Stomach (tissue), 9 donors: ENCODE data around the gene DENND1C. TPM values are rescaled to one million over a fixed set of nuclear protein-coding genes. Genes with fewer than 3 reads are reported as not detected.

ENCODE experiments used
- DNase-seq, 2 donors: peaks; one replicate each; pipeline versions ENCODE4 v3.0.0 to v3.0.0-alpha.2; 2013 to 2019
- H3K27ac ChIP-seq, 5 donors: fragments of 200-600 bp in 4 of 5; sonication (generic) in 4 of 5; one replicate each; pipeline ENCODE4 v1.5.1; 2013 to 2019; ENCODE audit warnings: mild to moderate bottlenecking in 1 of 5, moderate library complexity in 1 of 5
- H3K27me3 ChIP-seq, 3 donors: fragments of 200-600 bp; sonication (generic); one replicate each; pipeline ENCODE4 v1.5.1; 2017 to 2019; ENCODE audit warnings: mixed run types in 1 of 3
- H3K36me3 ChIP-seq, 4 donors: fragments of 200-600 bp; sonication (generic); 1 replicate in 3 of 4; 2 replicates in 1 of 4; pipeline ENCODE4 v1.5.1; 2016 to 2019
- H3K4me1 ChIP-seq, 4 donors: fragments of 200-600 bp; sonication (generic); one replicate each; pipeline ENCODE4 v1.5.1; 2016 to 2019
- H3K4me3 ChIP-seq, 4 donors: fragments of 200-600 bp; sonication (generic) in 3 of 4; one replicate each; pipeline ENCODE4 v1.5.1; 2016 to 2019; ENCODE audit warnings: mild to moderate bottlenecking in 1 of 4
- H3K9me3 ChIP-seq, 4 donors: fragments of 200-600 bp; sonication (generic); one replicate each; pipeline ENCODE4 v1.5.1; 2016 to 2019
- EP300 ChIP-seq: sonication (generic); formaldehyde crosslinking; IDR thresholded peaks from one replicate; pipeline ENCODE4 v1.6.1; 2017; ENCODE audit warnings: antibody characterized with exemption
- POLR2A ChIP-seq, 4 donors: fragments of 450-650 bp; IDR thresholded peaks; one replicate each; pipeline ENCODE4 v1.6.1; 2016; ENCODE audit warnings: antibody characterized with exemption in 4 of 4, control low read depth in 2 of 4, mild to moderate bottlenecking in 1 of 4, moderate library complexity in 1 of 4
- POLR2AphosphoS5 ChIP-seq, 3 donors: sonication (generic); formaldehyde crosslinking; IDR thresholded peaks; one replicate each; pipeline ENCODE4 v1.6.1; 2016; ENCODE audit warnings: antibody characterized with exemption in 3 of 3
- WGBS, 5 donors: extraction: QIAGEN DNeasy Blood & Tissue Kit in 3 of 5; methylation state at CpG; one replicate each; pipeline versions ENCODE4 v1.1.5 to v1.1.7; 2013 to 2018; 5-methylcytosine and 5-hydroxymethylcytosine counted together
- intact Hi-C: fragments of 100-400 bp; cut with DNase I; formaldehyde crosslinking; loops from one replicate; pipeline ENCODE4 v1.15.1; 2023; ENCODE audit warnings: low total_unique reads
- polyA plus RNA-seq, 3 donors: library from polyadenylated mRNA; stranded (reverse); fragments of 200-250 nt; gene quantifications; one replicate each; pipeline ENCODE4 v1.2.3, GENCODE V29; 2013
- total RNA-seq, 5 donors: library from RNA; depleted of rRNA; stranded (reverse); fragments of >200 nt; gene quantifications; one replicate each; pipeline versions ENCODE4 v1.1.0 to v1.2.3, GENCODE V29; 2014 to 2016
- TF ChIP-seq, protein P1 (sequence below), 7 experiments: fragments of 450-650 bp in 4 of 7; fragments of 200-600 bp in 3 of 7; sonication (generic) in 3 of 7; IDR thresholded peaks; one replicate each; pipeline ENCODE4 v1.5.1; 2016 to 2019; ENCODE audit warnings: antibody characterized with exemption in 7 of 7, control low read depth in 2 of 7, mild to moderate bottlenecking in 1 of 7
- donor health status: healthy with polysubstance abuse.
- donor health status: Bipolar disorder and iron deficiency.
- donor health status: healthy.

Gene DENND1C
- total and polyA plus RNA-seq, 8 donors, result 0.45 to 15.2 (median 2.7) TPM

DNA sequence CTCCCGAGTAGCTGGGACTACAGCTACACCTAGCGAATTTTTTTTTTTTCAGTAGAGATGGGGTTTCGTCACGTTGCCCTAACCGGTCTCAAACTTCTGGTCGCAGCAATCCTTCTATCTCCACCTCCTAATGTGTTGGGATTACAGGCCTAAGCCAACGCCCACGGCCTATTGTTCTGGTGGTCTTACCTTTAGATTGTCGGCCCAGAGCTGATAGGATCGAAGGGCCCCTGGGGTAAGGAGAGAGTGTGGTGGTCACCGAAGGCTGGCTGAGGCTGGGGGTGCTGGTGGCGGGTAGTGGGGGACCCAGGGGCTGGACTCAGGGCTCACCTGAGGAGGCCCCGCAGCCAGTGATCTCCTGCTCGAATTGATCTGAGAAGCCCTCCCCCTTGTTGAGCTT, 10.5 kb downstream of the DENND1C start:
- Histone ChIP-seq H3K4me3 (no peak overlapping the region), H3K27ac (no peak overlapping the region), H3K36me3 (peaks cover 4 to 59% (median 24%) of the 10 kb centered on the region in 4 donors), H3K27me3 (peaks cover 0 to 19% (median 8%) of the 10 kb centered on the region in 3 donors), H3K9me3 (no peaks in the 10 kb centered on the region), H3K4me1 (peaks cover 8 to 23% (median 10%) of the 10 kb centered on the region in 4 donors)
- DNase-seq, result no peak
- TF ChIP-seq, protein P1, sequence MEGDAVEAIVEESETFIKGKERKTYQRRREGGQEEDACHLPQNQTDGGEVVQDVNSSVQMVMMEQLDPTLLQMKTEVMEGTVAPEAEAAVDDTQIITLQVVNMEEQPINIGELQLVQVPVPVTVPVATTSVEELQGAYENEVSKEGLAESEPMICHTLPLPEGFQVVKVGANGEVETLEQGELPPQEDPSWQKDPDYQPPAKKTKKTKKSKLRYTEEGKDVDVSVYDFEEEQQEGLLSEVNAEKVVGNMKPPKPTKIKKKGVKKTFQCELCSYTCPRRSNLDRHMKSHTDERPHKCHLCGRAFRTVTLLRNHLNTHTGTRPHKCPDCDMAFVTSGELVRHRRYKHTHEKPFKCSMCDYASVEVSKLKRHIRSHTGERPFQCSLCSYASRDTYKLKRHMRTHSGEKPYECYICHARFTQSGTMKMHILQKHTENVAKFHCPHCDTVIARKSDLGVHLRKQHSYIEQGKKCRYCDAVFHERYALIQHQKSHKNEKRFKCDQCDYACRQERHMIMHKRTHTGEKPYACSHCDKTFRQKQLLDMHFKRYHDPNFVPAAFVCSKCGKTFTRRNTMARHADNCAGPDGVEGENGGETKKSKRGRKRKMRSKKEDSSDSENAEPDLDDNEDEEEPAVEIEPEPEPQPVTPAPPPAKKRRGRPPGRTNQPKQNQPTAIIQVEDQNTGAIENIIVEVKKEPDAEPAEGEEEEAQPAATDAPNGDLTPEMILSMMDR (IDR thresholded peaks at IDR 0.05), result no peak
- TF ChIP-seq EP300, result no peak
- no peak for TF ChIP-seq POLR2A (IDR thresholded peaks at IDR 0.05)
- no peak for TF ChIP-seq POLR2AphosphoS5 (IDR thresholded peaks at IDR 0.05)
- WGBS, 5 donors, result 66 to 80% (median 77%) methylated on average over 12 to 14 of the region's 14 CpGs
- intact Hi-C loops, result no loop called here

DNA sequence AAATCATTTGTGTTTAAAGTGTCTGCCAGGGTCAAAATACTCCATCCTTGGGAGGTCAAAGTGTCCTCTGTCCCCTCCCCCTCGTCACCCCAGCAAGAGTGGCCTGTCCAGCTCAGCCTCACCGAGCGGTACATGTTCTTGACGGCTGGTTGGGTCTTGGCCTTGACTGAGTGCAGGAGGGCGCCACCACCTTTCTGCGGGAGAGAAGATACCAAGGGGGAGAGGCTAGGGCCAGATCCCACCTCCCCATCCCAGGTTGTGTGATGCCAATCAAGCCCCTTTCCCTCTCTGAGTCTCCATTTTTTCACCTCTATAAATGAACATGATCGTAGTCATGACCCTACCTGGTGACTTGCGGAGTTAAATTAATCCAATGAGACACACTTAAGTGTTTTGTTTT, 11.4 kb downstream of the DENND1C start:
- 70 to 75% (median 74%) methylated on average over 8 of the region's 8 CpGs for WGBS, 5 donors
- peaks cover 0 to 14% (median 1%) of the 10 kb centered on the region in 3 donors for H3K27me3 ChIP-seq
- no peak overlapping the region for H3K4me3 ChIP-seq
- H3K36me3 ChIP-seq, result peaks cover 4 to 53% (median 24%) of the 10 kb centered on the region in 4 donors
- no peak overlapping the region for H3K27ac ChIP-seq
- no peaks in the 10 kb centered on the region for H3K9me3 ChIP-seq
- intact Hi-C loops, result no loop called here
- TF ChIP-seq, protein P1 (IDR thresholded peaks at IDR 0.05), result no peak
- TF ChIP-seq POLR2AphosphoS5 (IDR thresholded peaks at IDR 0.05) (no peak), POLR2A (IDR thresholded peaks at IDR 0.05) (no peak), EP300 (no peak)
- DNase-seq, result no peak
- peaks cover 4 to 23% (median 7%) of the 10 kb centered on the region in 4 donors for H3K4me1 ChIP-seq

DNA sequence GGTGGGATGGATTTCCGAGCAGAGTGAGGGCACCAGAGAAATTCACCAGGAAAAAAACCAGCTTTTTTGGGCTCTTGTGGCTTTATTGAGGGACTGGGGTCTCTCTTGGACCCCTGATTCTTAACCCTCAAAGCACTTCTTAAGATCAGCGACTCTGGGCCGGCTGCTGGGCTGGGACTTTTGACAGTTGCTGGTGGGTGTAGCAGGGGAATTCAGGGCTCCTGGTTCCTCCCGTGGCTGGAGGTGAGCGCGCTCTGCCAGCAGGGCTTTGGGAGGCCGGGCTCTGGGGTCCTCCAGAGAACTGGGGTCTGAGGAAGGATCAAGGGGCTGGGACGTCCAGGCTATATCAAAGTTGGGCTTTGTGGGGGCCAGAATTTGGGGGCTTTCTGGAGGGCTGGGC, 14.2 kb downstream of the DENND1C start:
- no peak for DNase-seq
- no peak overlapping the region for H3K4me3 ChIP-seq
- 82 to 93% (median 86%) methylated on average over 8 of the region's 8 CpGs for WGBS, 5 donors
- H3K4me1 ChIP-seq, result peaks cover 4 to 32% (median 12%) of the 10 kb centered on the region in 4 donors
- H3K27ac ChIP-seq, result no peak overlapping the region
- intact Hi-C loops, result no loop called here
- peaks cover 4 to 49% (median 24%) of the 10 kb centered on the region in 4 donors for H3K36me3 ChIP-seq
- no peak for TF ChIP-seq POLR2AphosphoS5 (IDR thresholded peaks at IDR 0.05)
- no peak for TF ChIP-seq EP300
- TF ChIP-seq, protein P1 (IDR thresholded peaks at IDR 0.05), result no peak
- TF ChIP-seq POLR2A (IDR thresholded peaks at IDR 0.05), result no peak
- H3K27me3 ChIP-seq, result peaks cover 0 to 34% (median 13%) of the 10 kb centered on the region in 3 donors
- H3K9me3 ChIP-seq, result no peaks in the 10 kb centered on the region

DNA sequence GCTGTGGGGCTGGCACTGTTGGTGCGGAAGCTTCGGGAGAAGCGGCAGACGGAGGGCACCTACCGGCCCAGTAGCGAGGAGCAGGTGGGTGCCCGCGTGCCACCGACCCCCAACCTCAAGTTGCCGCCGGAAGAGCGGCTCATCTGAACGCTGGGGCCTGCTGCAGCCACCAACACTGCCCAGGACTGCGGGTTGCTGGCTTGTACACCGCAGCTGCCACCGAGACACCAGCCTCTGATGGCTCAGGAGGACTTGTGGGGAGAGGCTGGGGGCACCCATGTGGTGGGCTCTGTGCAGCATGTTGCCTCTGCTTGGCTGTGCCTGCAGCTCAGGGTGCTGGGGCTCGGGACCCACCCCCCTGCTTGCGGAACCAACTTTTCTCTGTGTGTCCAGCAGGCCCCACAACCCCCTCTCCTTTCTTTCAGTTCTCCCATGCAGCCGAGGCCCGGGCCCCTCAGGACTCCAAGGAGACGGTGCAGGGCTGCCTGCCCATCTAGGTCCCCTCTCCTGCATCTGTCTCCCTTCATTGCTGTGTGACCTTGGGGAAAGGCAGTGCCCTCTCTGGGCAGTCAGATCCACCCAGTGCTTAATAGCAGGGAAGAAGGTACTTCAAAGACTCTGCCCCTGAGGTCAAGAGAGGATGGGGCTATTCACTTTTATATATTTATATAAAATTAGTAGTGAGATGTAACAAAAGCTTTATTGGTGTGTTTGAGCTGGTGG, 14.9 kb downstream of the DENND1C start:
- DNase-seq, result no peak
- peaks cover 4 to 32% (median 12%) of the 10 kb centered on the region in 4 donors for H3K4me1 ChIP-seq
- peaks cover 4 to 49% (median 24%) of the 10 kb centered on the region in 4 donors for H3K36me3 ChIP-seq
- no peak overlapping the region for H3K27ac ChIP-seq
- TF ChIP-seq POLR2AphosphoS5 (IDR thresholded peaks at IDR 0.05) (no peak), EP300 (no peak), POLR2A (IDR thresholded peaks at IDR 0.05) (no peak)
- TF ChIP-seq, protein P1 (IDR thresholded peaks at IDR 0.05), result no peak
- peaks cover 0 to 34% (median 13%) of the 10 kb centered on the region in 3 donors for H3K27me3 ChIP-seq
- no peaks in the 10 kb centered on the region for H3K9me3 ChIP-seq
- intact Hi-C loops, result no loop called here
- WGBS, 5 donors, result 88 to 92% (median 92%) methylated on average over 7 to 21 of the region's 21 CpGs
- no peak overlapping the region for H3K4me3 ChIP-seq
